ENCODE results near the gene TLCD4.

DNA sequence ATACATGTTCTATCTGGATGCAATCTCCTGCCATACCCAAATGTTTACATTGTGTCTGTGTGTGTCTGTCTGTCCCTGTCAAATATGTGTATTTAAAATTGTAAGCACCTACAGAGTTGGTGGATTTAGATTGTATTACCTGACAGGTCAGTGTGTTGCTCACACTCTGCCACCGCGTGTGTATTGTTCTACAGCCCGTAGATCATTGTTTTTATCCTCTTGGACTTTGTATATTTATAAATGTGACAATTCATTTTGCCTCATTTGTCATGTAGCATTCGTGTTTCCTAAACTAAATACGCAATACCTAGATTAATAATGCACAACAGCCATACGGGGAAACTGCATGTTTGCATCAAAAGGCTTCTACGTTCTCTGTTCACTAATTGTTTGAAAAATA, 45.0 kb upstream of the TLCD4 start:
- TF ChIP-seq, protein P1, sequence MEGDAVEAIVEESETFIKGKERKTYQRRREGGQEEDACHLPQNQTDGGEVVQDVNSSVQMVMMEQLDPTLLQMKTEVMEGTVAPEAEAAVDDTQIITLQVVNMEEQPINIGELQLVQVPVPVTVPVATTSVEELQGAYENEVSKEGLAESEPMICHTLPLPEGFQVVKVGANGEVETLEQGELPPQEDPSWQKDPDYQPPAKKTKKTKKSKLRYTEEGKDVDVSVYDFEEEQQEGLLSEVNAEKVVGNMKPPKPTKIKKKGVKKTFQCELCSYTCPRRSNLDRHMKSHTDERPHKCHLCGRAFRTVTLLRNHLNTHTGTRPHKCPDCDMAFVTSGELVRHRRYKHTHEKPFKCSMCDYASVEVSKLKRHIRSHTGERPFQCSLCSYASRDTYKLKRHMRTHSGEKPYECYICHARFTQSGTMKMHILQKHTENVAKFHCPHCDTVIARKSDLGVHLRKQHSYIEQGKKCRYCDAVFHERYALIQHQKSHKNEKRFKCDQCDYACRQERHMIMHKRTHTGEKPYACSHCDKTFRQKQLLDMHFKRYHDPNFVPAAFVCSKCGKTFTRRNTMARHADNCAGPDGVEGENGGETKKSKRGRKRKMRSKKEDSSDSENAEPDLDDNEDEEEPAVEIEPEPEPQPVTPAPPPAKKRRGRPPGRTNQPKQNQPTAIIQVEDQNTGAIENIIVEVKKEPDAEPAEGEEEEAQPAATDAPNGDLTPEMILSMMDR (IDR thresholded peaks at IDR 0.05): no peak
- TF ChIP-seq POLR2A (IDR thresholded peaks at IDR 0.05): no peak
